Measurements from ENCODE around the gene KLK14. TPM values are rescaled to one million over a fixed set of nuclear protein-coding genes. Genes with fewer than 3 reads are reported as not detected.

KLK14 gene
- total and polyA plus RNA-seq, 9 donors: 0.10 to 1.5 (median 0.32) TPM; not detected in 5

DNA sequence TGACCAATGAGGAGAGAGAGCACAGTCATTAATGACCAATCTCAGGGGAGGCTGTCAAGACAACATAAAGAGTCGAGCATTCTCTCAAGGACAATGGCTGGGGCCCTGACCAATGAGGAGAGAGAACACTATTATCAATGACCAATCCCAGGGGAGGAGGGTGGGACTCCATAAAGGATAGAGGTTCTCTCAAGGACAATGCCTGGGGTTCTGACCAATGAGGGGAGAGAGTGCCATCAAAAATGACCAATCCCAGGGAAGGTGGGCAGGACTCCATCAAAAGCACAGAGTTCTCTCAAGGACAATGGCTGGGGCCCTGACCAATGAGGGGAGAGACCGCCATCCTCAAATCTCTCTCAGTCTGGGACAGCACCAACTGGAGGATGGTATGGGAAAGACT, 53.0 kb downstream of the KLK14 start:
- H3K4me3 ChIP-seq: no peak overlapping the region
- peaks cover 9% of the 10 kb centered on the region for H3K4me1 ChIP-seq (ENCODE audit: insufficient read depth)
- no peak overlapping the region for H3K27ac ChIP-seq
- no peak for DNase-seq
- 69 to 78% (median 76%) methylated on average over 2 of the region's 2 CpGs for WGBS, 3 donors
- intact Hi-C loops (cut with DNase I): loop anchor here in 1 of 4 donors (5.0 kb wide), 1 partner anchor 58 kb away; no protein-coding TSS in a partner anchor
- H3K27me3 ChIP-seq: no peaks in the 10 kb centered on the region
- H3K9me3 ChIP-seq: no peaks in the 10 kb centered on the region
- TF ChIP-seq EP300 (IDR thresholded peaks at IDR 0.05) (no peak), POLR2A (IDR thresholded peaks at IDR 0.05) (no peak)
- TF ChIP-seq, protein P1, sequence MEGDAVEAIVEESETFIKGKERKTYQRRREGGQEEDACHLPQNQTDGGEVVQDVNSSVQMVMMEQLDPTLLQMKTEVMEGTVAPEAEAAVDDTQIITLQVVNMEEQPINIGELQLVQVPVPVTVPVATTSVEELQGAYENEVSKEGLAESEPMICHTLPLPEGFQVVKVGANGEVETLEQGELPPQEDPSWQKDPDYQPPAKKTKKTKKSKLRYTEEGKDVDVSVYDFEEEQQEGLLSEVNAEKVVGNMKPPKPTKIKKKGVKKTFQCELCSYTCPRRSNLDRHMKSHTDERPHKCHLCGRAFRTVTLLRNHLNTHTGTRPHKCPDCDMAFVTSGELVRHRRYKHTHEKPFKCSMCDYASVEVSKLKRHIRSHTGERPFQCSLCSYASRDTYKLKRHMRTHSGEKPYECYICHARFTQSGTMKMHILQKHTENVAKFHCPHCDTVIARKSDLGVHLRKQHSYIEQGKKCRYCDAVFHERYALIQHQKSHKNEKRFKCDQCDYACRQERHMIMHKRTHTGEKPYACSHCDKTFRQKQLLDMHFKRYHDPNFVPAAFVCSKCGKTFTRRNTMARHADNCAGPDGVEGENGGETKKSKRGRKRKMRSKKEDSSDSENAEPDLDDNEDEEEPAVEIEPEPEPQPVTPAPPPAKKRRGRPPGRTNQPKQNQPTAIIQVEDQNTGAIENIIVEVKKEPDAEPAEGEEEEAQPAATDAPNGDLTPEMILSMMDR (IDR thresholded peaks at IDR 0.05): no peak
- H3K36me3 ChIP-seq: no peaks in the 10 kb centered on the region

Other genes with a start within 250 kb of the KLK14 start
- gene KLK15, start 249.3 kb downstream of the KLK14 start, total RNA-seq: not detected
- not detected for gene KLK15, start 249.3 kb downstream of the KLK14 start, polyA plus RNA-seq
- under 1 TPM in 1 of 7 donors, not detected in 6; 0.20 TPM for gene KLK3, start 228.0 kb downstream of the KLK14 start, total RNA-seq
- under 1 TPM; 0.13 to 0.24 TPM for gene KLK3, start 228.0 kb downstream of the KLK14 start, polyA plus RNA-seq
- gene KLK2, start 209.4 kb downstream of the KLK14 start, total RNA-seq: not detected
- not detected for gene KLK2, start 209.4 kb downstream of the KLK14 start, polyA plus RNA-seq
- gene KLK4, start 171.5 kb downstream of the KLK14 start, total RNA-seq: under 1 TPM in 1 of 7 donors, not detected in 6; 0.58 TPM
- not detected for gene KLK4, start 171.5 kb downstream of the KLK14 start, polyA plus RNA-seq
- 1 to 10 TPM in 1 of 7 donors, under 1 TPM in 2, not detected in 4; 0.17 to 2.3 (median 0.41) TPM for gene KLK5, start 129.8 kb downstream of the KLK14 start, total RNA-seq
- not detected for gene KLK5, start 129.8 kb downstream of the KLK14 start, polyA plus RNA-seq
- 10 to 100 TPM in 1 of 7 donors, 1 to 10 TPM in 2, under 1 TPM in 2, not detected in 2; 0.24 to 21.7 (median 3.3) TPM for gene KLK6, start 113.3 kb downstream of the KLK14 start, total RNA-seq
- gene KLK6, start 113.3 kb downstream of the KLK14 start, polyA plus RNA-seq: under 1 TPM in 1 of 2 donors, not detected in 1; 0.07 TPM
- 10 to 100 TPM in 1 of 7 donors, 1 to 10 TPM in 1, under 1 TPM in 2, not detected in 3; 0.85 to 59.6 (median 5.1) TPM for gene KLK7, start 99.0 kb downstream of the KLK14 start, total RNA-seq
- under 1 TPM in 1 of 2 donors, not detected in 1; 0.05 TPM for gene KLK7, start 99.0 kb downstream of the KLK14 start, polyA plus RNA-seq
- gene KLK8, start 81.3 kb downstream of the KLK14 start, total RNA-seq: 10 to 100 TPM in 1 of 7 donors, 1 to 10 TPM in 2, under 1 TPM in 2, not detected in 2; 0.60 to 19.0 (median 1.6) TPM
- under 1 TPM in 1 of 2 donors, not detected in 1; 0.24 TPM for gene KLK8, start 81.3 kb downstream of the KLK14 start, polyA plus RNA-seq
- 10 to 100 TPM; 14.7 to 59.1 (median 19.5) TPM for gene KLK10, start 63.2 kb downstream of the KLK14 start, total RNA-seq
- gene KLK10, start 63.2 kb downstream of the KLK14 start, polyA plus RNA-seq: 10 to 100 TPM in 1 of 2 donors, 1 to 10 TPM in 1; 6.9 to 15.7 TPM
- gene KLK11, start 56.3 kb downstream of the KLK14 start, total RNA-seq: 10 to 100 TPM in 1 of 7 donors, 1 to 10 TPM in 3, under 1 TPM in 3; 0.33 to 91.2 (median 3.8) TPM
- 1 to 10 TPM in 1 of 2 donors, under 1 TPM in 1; 0.53 to 1.4 TPM for gene KLK11, start 56.3 kb downstream of the KLK14 start, polyA plus RNA-seq
- gene KLK12, start 47.9 kb downstream of the KLK14 start, total RNA-seq: not detected
- not detected for gene KLK12, start 47.9 kb downstream of the KLK14 start, polyA plus RNA-seq
- under 1 TPM in 3 of 7 donors, not detected in 4; 0.50 to 0.77 (median 0.69) TPM for gene KLK13, start 17.8 kb downstream of the KLK14 start, total RNA-seq
- gene KLK13, start 17.8 kb downstream of the KLK14 start, polyA plus RNA-seq: 1 to 10 TPM in 1 of 2 donors, under 1 TPM in 1; 0.33 to 1.2 TPM
- gene CTU1, start 25.5 kb upstream of the KLK14 start, total RNA-seq: 10 to 100 TPM in 6 of 7 donors, 1 to 10 TPM in 1; 10.0 to 17.2 (median 13.2) TPM
- 1 to 10 TPM; 1.1 to 3.6 TPM for gene CTU1, start 25.5 kb upstream of the KLK14 start, polyA plus RNA-seq
- gene SIGLEC9, start 42.0 kb upstream of the KLK14 start, total RNA-seq: 10 to 100 TPM in 1 of 7 donors, 1 to 10 TPM in 6; 1.7 to 10.4 (median 3.1) TPM
- 1 to 10 TPM; 2.5 TPM for gene SIGLEC9, start 42.0 kb upstream of the KLK14 start, polyA plus RNA-seq
- 1 to 10 TPM in 3 of 7 donors, under 1 TPM in 2, not detected in 2; 0.38 to 3.0 (median 1.5) TPM for gene SIGLEC7, start 59.4 kb upstream of the KLK14 start, total RNA-seq
- 1 to 10 TPM in 1 of 2 donors, under 1 TPM in 1; 0.39 to 3.7 TPM for gene SIGLEC7, start 59.4 kb upstream of the KLK14 start, polyA plus RNA-seq
- 1 to 10 TPM; 1.4 to 6.9 (median 2.7) TPM for gene CD33, start 142.2 kb upstream of the KLK14 start, total RNA-seq
- 10 to 100 TPM in 1 of 2 donors, 1 to 10 TPM in 1; 1.3 to 16.5 TPM for gene CD33, start 142.2 kb upstream of the KLK14 start, polyA plus RNA-seq
- not detected for gene SIGLECL1, start 168.2 kb upstream of the KLK14 start, total RNA-seq
- gene SIGLECL1, start 168.2 kb upstream of the KLK14 start, polyA plus RNA-seq: not detected
- under 1 TPM in 6 of 7 donors, not detected in 1; 0.08 to 0.96 (median 0.29) TPM for gene IGLON5, start 228.8 kb upstream of the KLK14 start, total RNA-seq
- gene IGLON5, start 228.8 kb upstream of the KLK14 start, polyA plus RNA-seq: 1 to 10 TPM in 1 of 2 donors, under 1 TPM in 1; 0.13 to 1.6 TPM